ENCODE measurements around the gene ABCB6. TPM values are rescaled to one million over a fixed set of nuclear protein-coding genes. Genes with fewer than 3 reads are reported as not detected.
A peak's percentile ranks its signal among the peaks of the same experiment; 100 is the strongest.

ABCB6 gene
- total RNA-seq, 3 donors from 2014 or later: 14.5 to 26.9 (median 18.9) TPM

DNA sequence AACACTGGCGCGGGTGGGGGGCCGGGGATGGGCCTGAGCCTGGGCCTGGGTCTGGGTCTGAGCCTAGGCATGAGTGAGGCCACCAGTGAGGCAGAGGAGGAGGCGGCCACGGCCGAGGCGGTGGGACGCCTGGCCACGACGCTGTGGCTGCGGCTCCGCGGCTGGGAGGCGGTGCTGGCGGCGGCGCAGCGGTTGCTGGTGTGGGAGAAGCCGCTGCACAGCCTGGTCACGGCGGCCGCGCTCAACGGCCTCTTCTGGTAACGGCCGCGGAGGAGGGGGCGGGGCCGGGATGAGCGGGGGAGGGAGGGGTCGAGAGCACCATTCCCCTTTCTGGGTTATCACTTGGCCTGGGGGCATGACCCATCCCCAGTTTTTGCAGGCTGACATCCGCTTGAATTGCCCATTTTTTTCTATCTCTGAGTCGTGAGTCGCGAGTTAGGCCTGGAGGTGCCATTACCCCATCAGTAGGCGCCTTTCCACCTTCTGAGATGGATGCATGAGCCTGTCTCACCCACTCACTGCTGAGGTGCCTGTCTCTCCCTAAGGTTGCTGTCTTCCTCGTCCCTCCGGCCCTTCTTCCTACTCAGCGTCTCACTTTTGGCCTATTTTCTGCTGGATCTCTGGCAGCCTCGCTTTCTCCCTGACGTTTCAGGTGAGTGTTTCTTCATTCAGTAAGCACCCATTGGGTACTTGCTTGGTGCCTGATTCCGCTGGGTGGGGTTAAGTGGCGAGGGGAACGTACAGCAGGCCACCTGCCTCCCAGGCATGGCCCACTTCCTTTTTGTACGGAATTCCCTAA lies 40.2 kb downstream of the ABCB6 start:
- H3K36me3 ChIP-seq: peaks cover 7% of the 10 kb centered on the region
- DNase-seq (ENCODE audit: low spot score in 2 of 2): peak; percentile 51 to 62
- H3K4me1 ChIP-seq: peaks cover 0 to 19% of the 10 kb centered on the region in 2 donors
- no peak for TF ChIP-seq POLR2AphosphoS5 (IDR thresholded peaks at IDR 0.05)
- TF ChIP-seq, protein P1, sequence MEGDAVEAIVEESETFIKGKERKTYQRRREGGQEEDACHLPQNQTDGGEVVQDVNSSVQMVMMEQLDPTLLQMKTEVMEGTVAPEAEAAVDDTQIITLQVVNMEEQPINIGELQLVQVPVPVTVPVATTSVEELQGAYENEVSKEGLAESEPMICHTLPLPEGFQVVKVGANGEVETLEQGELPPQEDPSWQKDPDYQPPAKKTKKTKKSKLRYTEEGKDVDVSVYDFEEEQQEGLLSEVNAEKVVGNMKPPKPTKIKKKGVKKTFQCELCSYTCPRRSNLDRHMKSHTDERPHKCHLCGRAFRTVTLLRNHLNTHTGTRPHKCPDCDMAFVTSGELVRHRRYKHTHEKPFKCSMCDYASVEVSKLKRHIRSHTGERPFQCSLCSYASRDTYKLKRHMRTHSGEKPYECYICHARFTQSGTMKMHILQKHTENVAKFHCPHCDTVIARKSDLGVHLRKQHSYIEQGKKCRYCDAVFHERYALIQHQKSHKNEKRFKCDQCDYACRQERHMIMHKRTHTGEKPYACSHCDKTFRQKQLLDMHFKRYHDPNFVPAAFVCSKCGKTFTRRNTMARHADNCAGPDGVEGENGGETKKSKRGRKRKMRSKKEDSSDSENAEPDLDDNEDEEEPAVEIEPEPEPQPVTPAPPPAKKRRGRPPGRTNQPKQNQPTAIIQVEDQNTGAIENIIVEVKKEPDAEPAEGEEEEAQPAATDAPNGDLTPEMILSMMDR (IDR thresholded peaks at IDR 0.05): no peak
- TF ChIP-seq POLR2A (IDR thresholded peaks at IDR 0.05): no peak
- peak overlapping the region; percentile 97 to 99 for H3K27ac ChIP-seq
- intact Hi-C loops (cut with DNase I; ENCODE audit: low total_unique reads): loop anchor here (10.0 kb wide), 1 partner anchor 506 kb away; no protein-coding TSS in a partner anchor
- H3K4me3 ChIP-seq: peak overlapping the region; percentile 77 to 92 (median 90)
- H3K27me3 ChIP-seq: no peaks in the 10 kb centered on the region
- no peaks in the 10 kb centered on the region for H3K9me3 ChIP-seq

DNA sequence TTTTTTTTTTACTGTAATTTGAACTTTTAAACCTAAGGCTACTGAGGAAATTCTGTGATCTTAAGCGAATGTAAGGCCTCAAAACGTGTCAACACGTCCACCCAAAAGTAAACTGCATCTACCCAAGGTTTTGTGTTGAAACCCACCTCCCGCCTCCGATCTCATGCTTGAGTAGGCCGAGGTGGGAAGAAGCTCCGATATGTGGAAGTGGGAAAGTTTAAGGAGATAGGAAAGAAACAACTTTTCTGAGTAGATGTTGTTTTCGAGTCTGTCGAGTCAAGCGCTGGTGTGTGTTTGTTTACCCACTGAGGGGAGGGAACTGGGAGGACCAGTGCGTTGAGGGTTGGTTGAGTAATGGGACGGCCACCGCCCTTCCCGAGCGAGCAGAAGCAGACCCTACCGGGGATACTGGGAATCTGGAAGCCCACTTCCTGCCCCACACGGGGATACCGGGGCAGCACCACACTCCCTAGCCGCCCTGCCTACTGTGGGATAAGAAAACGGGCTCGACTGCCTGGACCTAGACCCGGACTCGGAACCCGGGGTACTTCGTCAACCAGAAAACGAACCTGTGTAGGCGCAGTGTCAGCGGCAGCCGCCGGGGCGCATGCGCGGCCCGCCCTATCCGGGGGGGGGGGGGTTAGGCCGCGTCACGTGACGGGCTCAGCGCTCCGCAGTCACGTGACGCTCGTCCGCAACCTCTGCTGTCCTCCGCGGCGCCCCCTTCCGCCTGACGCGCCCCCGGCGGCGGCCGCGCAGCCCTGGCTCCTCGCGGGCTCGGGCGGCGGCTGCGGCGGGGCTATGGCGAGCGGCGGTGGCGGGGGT lies 41.0 kb downstream of the ABCB6 start, which contains the start of gene RETREG2:
Gene RETREG2, plus strand, starts transcription at position 724 of the 825 bp plus-strand sequence. Its CDS starts 78 bp downstream, at position 802.
- Histone ChIP-seq H3K9me3 (no peaks in the 10 kb centered on the region), H3K4me1 (peaks cover 0 to 19% of the 10 kb centered on the region in 2 donors), H3K4me3 (peak within 1 kb of the TSS; percentile 77 to 92 (median 90)), H3K27ac (peak within 1 kb of the TSS; percentile 97 to 99), H3K27me3 (no peaks in the 10 kb centered on the region), H3K36me3 (no peaks in the 10 kb centered on the region)
- TF ChIP-seq POLR2A (IDR thresholded peaks at IDR 0.05): peak; percentile 98
- TF ChIP-seq POLR2AphosphoS5 (IDR thresholded peaks at IDR 0.05): peak; percentile 98 to 99 (median 99)
- TF ChIP-seq, protein P1 (IDR thresholded peaks at IDR 0.05): peak; percentile 17 to 42 (median 34)
- intact Hi-C loops (cut with DNase I; ENCODE audit: low total_unique reads): loop anchor here (10.0 kb wide), 1 partner anchor 507 kb away; no protein-coding TSS in a partner anchor
- peak; percentile 75 to 83 for DNase-seq (ENCODE audit: low spot score in 2 of 2)

DNA sequence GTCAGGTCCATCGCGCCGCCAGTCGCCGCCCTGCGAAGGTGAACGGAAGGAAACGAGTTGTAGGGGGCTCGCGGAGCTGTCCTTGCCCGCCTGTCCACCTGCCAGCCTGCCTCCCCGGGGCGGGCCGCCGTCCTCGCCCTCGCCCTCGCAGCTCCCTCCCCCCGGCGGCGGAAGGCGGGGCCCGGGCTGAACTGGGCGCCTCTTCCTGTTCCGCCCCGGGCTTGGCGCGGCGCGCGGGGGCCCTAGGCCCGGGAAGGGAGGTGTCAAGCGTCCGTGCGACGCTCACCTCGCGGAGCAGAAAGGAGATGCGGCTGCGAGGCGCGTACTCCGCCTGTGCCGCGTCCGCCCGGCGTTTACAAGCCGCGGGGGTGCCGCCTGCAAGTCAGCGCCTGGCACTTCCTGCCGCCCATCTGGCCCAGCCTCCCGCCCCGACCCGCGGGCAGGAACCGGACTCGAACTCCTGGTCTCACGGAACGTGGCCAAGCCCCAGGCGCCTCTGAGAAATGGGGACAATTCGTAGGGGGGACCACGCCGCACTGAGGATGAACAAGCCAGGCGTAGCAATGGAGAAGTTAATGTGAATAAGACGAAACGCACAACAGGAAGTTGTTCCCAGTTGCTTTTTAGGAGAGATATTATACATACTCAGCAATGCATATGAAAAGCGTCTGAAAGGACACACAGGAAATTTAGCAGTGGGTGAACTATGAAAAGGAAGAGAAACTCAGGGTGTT lies 41.8 kb downstream of the ABCB6 start, which contains the start of gene CNPPD1:
Gene CNPPD1, minus strand, starts transcription at position 108 of the 734 bp plus-strand sequence. Its CDS starts 97 bp downstream, at position 11.
- peak; percentile 81 to 84 for DNase-seq (ENCODE audit: low spot score in 2 of 2)
- intact Hi-C loops (cut with DNase I; ENCODE audit: low total_unique reads): loop anchor here (10.0 kb wide), 1 partner anchor 508 kb away; no protein-coding TSS in a partner anchor
- Histone ChIP-seq H3K27ac (peak within 1 kb of the TSS; percentile 97 to 99), H3K9me3 (no peaks in the 10 kb centered on the region), H3K4me3 (peak within 1 kb of the TSS; percentile 77 to 92 (median 90)), H3K27me3 (no peaks in the 10 kb centered on the region), H3K36me3 (no peaks in the 10 kb centered on the region), H3K4me1 (peaks cover 0 to 19% of the 10 kb centered on the region in 2 donors)
- TF ChIP-seq POLR2A (IDR thresholded peaks at IDR 0.05) (peak; percentile 94), POLR2AphosphoS5 (IDR thresholded peaks at IDR 0.05) (peak; percentile 93 to 96 (median 96))
- TF ChIP-seq, protein P1 (IDR thresholded peaks at IDR 0.05): no peak

DNA sequence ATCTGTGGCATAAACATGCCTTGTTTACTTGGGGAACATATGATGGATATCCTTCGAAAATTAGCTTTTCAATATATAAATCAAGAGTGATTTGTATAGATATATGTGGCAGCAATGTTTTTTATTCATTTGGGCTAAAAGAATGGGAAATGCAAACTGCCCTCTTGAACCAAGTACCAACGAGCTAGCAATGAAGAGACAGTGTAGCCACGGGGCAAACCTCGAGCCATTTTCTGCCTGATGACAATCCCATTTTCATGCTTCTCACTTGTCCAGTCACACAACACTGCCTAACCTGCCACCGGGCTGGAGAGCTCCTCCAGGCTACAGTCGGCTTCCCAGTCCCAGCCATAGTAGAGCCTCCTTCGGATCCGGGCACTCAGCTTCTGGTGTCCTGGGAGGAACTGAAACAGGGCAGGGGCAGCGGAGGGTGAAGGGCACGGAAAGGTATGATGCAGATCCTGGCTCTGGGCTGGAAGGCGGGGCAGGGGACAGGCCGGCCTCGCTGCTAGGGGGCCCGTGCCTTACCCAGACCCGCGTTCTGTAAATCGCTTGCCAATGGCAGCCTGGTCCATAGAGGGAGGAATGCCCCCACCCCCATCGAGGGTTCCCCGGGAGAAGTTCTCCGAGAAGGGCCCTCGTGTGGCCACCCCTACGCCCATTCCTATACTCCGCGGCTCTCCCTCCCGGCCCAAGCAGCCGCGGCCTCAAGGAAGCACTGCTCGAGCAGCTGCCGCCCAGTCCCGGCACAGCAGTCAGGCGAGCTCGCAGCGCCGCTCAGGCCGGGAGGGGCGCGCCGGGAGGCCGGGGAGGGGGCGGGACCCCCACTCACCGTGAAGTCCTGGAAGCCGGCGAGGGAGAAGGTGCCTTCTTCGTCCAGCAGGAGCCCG lies 42.6 kb downstream of the ABCB6 start:
- Histone ChIP-seq H3K9me3 (no peaks in the 10 kb centered on the region), H3K36me3 (no peaks in the 10 kb centered on the region), H3K27ac (peak overlapping the region; percentile 97 to 99), H3K4me3 (peak overlapping the region; percentile 77 to 92 (median 90)), H3K4me1 (peaks cover 0 to 19% of the 10 kb centered on the region in 2 donors), H3K27me3 (no peaks in the 10 kb centered on the region)
- DNase-seq (ENCODE audit: low spot score in 2 of 2): peak; percentile 35 to 58
- no peak for TF ChIP-seq POLR2A (IDR thresholded peaks at IDR 0.05)
- TF ChIP-seq, protein P1 (IDR thresholded peaks at IDR 0.05): no peak
- TF ChIP-seq POLR2AphosphoS5 (IDR thresholded peaks at IDR 0.05): no peak
- intact Hi-C loops (cut with DNase I; ENCODE audit: low total_unique reads): loop anchor here (10.0 kb wide), 1 partner anchor 509 kb away; no protein-coding TSS in a partner anchor

All from breast epithelium (tissue), 4 donors.